Epithelial cell of proximal tubule (primary cell): Measurements from ENCODE around the gene TRAF2. TPM values are rescaled to one million over a fixed set of nuclear protein-coding genes. Genes with fewer than 3 reads are reported as not detected.

Source experiments
- DNase-seq: peaks from one replicate; pipeline ENCODE4 v3.0.0-alpha.2; 2011; ENCODE audit warnings: low read depth
- H3K4me3 ChIP-seq: 2 replicates; pipeline ENCODE4 v1.5.1; 2011; ENCODE audit warnings: low read depth, mild to moderate bottlenecking, low read length
- CTCF ChIP-seq: conservative IDR thresholded peaks from 2 replicates; pipeline ENCODE4 v1.5.1; 2012; ENCODE audit warnings: low read depth, mild to moderate bottlenecking, low read length
- total RNA-seq: library from RNA; depleted of rRNA; stranded (reverse); fragments of >200 nt; gene quantifications from 2 replicates; pipeline ENCODE4 v1.2.3, GENCODE V29; 2015

TRAF2 gene
- total RNA-seq, 1 donor from 2014 or later = 21.0 TPM

GRCh38 chr9:136857581-136858412, 28.5 kb upstream of the TRAF2 start:
- H3K4me3 ChIP-seq = no peak overlapping the region
- DNase-seq = no peak
- no peak for TF ChIP-seq CTCF

GRCh38 chr9:136858452-136858843, 27.9 kb upstream of the TRAF2 start:
- DNase-seq = no peak
- TF ChIP-seq CTCF = no peak
- no peak overlapping the region for H3K4me3 ChIP-seq

GRCh38 chr9:136858844-136859757, 27.2 kb upstream of the TRAF2 start:
- no peak for TF ChIP-seq CTCF
- H3K4me3 ChIP-seq = no peak overlapping the region
- DNase-seq = no peak

- DNase-seq = no peak
- no peak for TF ChIP-seq CTCF
- H3K4me3 ChIP-seq = no peak overlapping the region
Observed at GRCh38 chr9:136860529-136860928, 25.8 kb upstream of the TRAF2 start.

- TF ChIP-seq CTCF = no peak
- H3K4me3 ChIP-seq = no peak overlapping the region
- DNase-seq = no peak
Observed at GRCh38 chr9:136860933-136861873, 25.1 kb upstream of the TRAF2 start.

GRCh38 chr9:136861874-136862457, 24.4 kb upstream of the TRAF2 start:
- no peak overlapping the region for H3K4me3 ChIP-seq
- DNase-seq = no peak
- TF ChIP-seq CTCF = no peak
